Stomach smooth muscle (tissue), 2 donors: Measurements from ENCODE around the gene ARHGAP24.

Experiments used
- H3K27ac ChIP-seq: one replicate; pipeline ENCODE4 v1.7.0; 2013; ENCODE audit warnings: mild to moderate bottlenecking, low read length, inconsistent platforms
- H3K27me3 ChIP-seq, 2 donors: one replicate each; pipeline ENCODE4 v1.7.0; 2013; ENCODE audit warnings: low read length in 2 of 2; ENCODE audit not compliant: insufficient read depth in 2 of 2, control insufficient read depth in 1 of 2
- H3K36me3 ChIP-seq, 2 donors: one replicate each; pipeline ENCODE4 v1.7.0; 2013; ENCODE audit warnings: low read length in 2 of 2; ENCODE audit not compliant: control insufficient read depth in 2 of 2, insufficient read depth in 2 of 2
- H3K4me1 ChIP-seq: one replicate; pipeline ENCODE4 v1.7.0; 2013; ENCODE audit warnings: low read length; ENCODE audit not compliant: control insufficient read depth, insufficient read depth
- H3K4me3 ChIP-seq, 2 donors: one replicate each; pipeline ENCODE4 v1.7.0; 2013; ENCODE audit warnings: low read length in 2 of 2
- H3K9ac ChIP-seq, 2 donors: one replicate each; pipeline ENCODE4 v1.7.0; 2013; ENCODE audit warnings: low read length in 2 of 2, mild to moderate bottlenecking in 1 of 2
- H3K9me3 ChIP-seq, 2 donors: one replicate each; pipeline ENCODE4 v1.7.0; 2013; ENCODE audit warnings: low read length in 2 of 2; ENCODE audit not compliant: control insufficient read depth in 2 of 2
- donor health status: healthy.
- donor health status: Pancreatic carcinoma.

ARHGAP24 gene

GRCh38 chr4:85675076-85676049 is 200.4 kb downstream of the ARHGAP24 start:
- Histone ChIP-seq H3K9me3 (no peaks in the 10 kb centered on the region), H3K27ac (no peak overlapping the region), H3K4me1 (no peaks in the 10 kb centered on the region), H3K9ac (no peak overlapping the region), H3K27me3 (no peaks in the 10 kb centered on the region), H3K4me3 (no peak overlapping the region), H3K36me3 (no peaks in the 10 kb centered on the region)

DNA sequence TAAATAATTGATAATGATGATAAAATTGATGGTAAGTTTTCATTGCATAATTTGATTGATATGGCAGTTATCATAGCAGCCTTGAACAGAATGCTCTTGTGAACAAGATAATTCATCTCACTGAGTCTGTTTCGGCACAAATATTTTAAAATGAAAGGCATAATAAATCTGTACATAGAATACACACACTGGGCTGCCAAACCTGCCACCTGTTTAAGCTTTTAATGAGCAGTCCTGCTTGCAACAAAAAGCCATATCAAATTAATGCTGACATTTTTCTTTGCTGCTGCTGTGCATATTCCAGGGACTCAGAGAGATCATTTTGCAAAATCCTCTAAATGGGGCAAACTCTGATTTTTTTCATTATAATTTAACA is 201.1 kb downstream of the ARHGAP24 start:
- H3K27me3 ChIP-seq = no peaks in the 10 kb centered on the region
- no peaks in the 10 kb centered on the region for H3K4me1 ChIP-seq
- no peak overlapping the region for H3K4me3 ChIP-seq
- no peak overlapping the region for H3K27ac ChIP-seq
- H3K9ac ChIP-seq = no peak overlapping the region
- no peaks in the 10 kb centered on the region for H3K9me3 ChIP-seq
- H3K36me3 ChIP-seq = no peaks in the 10 kb centered on the region

DNA sequence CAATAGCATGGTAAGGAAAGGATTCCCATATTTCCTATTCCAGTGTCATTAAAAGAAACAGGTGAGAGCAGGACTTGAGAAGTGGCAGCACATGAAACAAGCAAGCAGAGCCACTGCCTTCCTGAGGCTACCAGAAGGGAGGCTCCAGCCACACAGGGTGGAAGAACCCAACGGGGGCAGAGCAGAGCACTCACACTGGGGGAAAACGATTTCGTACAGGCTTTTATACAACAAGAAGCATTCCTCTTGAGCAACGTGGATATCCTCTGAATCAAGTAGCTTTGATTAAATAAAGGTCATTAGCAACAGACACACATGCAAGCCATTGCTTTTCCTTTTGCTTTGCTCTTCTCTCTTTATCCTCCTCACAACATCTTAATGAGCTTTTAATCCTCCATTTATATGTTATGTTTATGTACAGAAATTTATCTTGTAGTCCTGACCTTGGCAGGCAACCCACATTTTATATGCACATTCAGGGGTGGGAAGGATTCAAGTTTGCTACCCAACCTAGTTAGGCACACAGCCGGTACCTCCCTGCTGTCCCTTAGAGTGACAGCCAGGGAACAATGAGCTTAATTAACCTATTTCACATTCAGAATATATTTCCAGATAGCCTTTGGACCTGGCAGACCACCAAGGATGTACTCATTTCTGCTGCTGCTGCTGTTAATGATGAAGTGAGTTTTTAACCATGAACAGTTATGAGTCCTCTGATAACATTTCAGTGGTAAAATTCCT is 202.1 kb downstream of the ARHGAP24 start:
- H3K36me3 ChIP-seq = no peaks in the 10 kb centered on the region
- no peak overlapping the region for H3K4me3 ChIP-seq
- no peak overlapping the region for H3K9ac ChIP-seq
- no peaks in the 10 kb centered on the region for H3K4me1 ChIP-seq
- H3K27ac ChIP-seq = no peak overlapping the region
- no peaks in the 10 kb centered on the region for H3K9me3 ChIP-seq
- H3K27me3 ChIP-seq = no peaks in the 10 kb centered on the region

DNA sequence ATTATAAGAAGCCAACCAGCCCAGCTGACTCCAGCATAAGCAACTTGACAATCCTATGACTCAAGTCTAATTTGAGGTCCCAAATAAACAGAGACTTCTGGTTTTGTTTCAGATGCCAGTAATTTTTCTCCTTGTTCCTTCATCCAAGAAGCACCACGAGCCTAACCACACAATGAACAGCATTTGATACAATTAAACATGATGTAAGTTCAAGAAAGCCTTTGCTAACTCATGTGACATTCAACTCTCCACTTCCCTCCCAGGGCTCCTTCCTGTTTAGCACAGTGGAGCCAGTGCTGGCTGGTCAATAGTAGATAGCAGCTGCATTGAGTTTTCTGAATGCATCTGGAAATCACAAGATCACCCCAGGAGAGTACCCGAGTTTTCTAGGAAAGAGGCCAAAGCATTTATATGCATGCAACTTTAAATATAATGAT is 206.3 kb downstream of the ARHGAP24 start:
- no peaks in the 10 kb centered on the region for H3K4me1 ChIP-seq
- no peaks in the 10 kb centered on the region for H3K9me3 ChIP-seq
- no peaks in the 10 kb centered on the region for H3K36me3 ChIP-seq
- H3K27ac ChIP-seq = no peak overlapping the region
- H3K27me3 ChIP-seq = no peaks in the 10 kb centered on the region
- H3K9ac ChIP-seq = no peak overlapping the region
- no peak overlapping the region for H3K4me3 ChIP-seq

DNA sequence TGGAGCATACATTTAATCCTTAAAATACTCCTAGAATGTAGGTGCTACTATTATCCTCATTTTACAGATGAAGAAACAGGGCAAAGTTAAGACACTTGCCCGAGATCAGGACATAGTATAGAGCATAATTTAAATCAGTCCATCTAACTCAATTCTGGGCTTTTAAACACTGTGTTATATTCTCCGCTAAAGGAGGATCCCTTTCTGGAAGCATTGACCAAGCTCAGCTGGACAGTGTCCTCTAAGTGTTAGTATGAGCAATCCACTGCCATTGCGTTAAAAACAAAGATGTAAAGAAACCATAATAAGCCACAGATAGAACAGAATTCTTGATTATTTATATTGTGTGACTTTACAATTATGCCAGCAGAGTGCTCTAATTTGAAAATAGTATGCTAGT is 207.0 kb downstream of the ARHGAP24 start:
- Histone ChIP-seq H3K4me3 (no peak overlapping the region), H3K27ac (no peak overlapping the region), H3K9me3 (no peaks in the 10 kb centered on the region), H3K9ac (no peak overlapping the region), H3K36me3 (no peaks in the 10 kb centered on the region), H3K4me1 (no peaks in the 10 kb centered on the region), H3K27me3 (no peaks in the 10 kb centered on the region)

GRCh38 chr4:85682391-85682790 is 207.4 kb downstream of the ARHGAP24 start:
- H3K4me1 ChIP-seq = no peaks in the 10 kb centered on the region
- H3K36me3 ChIP-seq = no peaks in the 10 kb centered on the region
- H3K9me3 ChIP-seq = no peaks in the 10 kb centered on the region
- no peak overlapping the region for H3K4me3 ChIP-seq
- H3K27ac ChIP-seq = no peak overlapping the region
- H3K9ac ChIP-seq = no peak overlapping the region
- H3K27me3 ChIP-seq = no peaks in the 10 kb centered on the region

- Histone ChIP-seq H3K9me3 (no peaks in the 10 kb centered on the region), H3K4me3 (no peak overlapping the region), H3K27ac (no peak overlapping the region), H3K27me3 (no peaks in the 10 kb centered on the region), H3K9ac (no peak overlapping the region), H3K36me3 (no peaks in the 10 kb centered on the region), H3K4me1 (no peaks in the 10 kb centered on the region)
These were observed 209.7 kb downstream of the ARHGAP24 start for GRCh38 chr4:85684676-85685075.

GRCh38 chr4:85686398-85686797 is 211.4 kb downstream of the ARHGAP24 start:
- Histone ChIP-seq H3K4me1 (no peaks in the 10 kb centered on the region), H3K36me3 (no peaks in the 10 kb centered on the region), H3K27me3 (no peaks in the 10 kb centered on the region), H3K9ac (no peak overlapping the region), H3K4me3 (no peak overlapping the region), H3K9me3 (no peaks in the 10 kb centered on the region), H3K27ac (no peak overlapping the region)

- H3K27ac ChIP-seq = no peak overlapping the region
These were observed 213.2 kb downstream of the ARHGAP24 start for GRCh38 chr4:85688055-85688740.

GRCh38 chr4:85696661-85697060 is 221.7 kb downstream of the ARHGAP24 start:
- H3K36me3 ChIP-seq = no peaks in the 10 kb centered on the region
- H3K9ac ChIP-seq = no peak overlapping the region
- H3K4me3 ChIP-seq = no peak overlapping the region
- H3K27ac ChIP-seq = no peak overlapping the region
- no peaks in the 10 kb centered on the region for H3K9me3 ChIP-seq
- H3K27me3 ChIP-seq = no peaks in the 10 kb centered on the region
- no peaks in the 10 kb centered on the region for H3K4me1 ChIP-seq

More at GRCh38 chr4:85688055-85688740, 213.2 kb downstream of the ARHGAP24 start:
- Histone ChIP-seq H3K9ac (no peak overlapping the region), H3K4me1 (no peaks in the 10 kb centered on the region), H3K27me3 (no peaks in the 10 kb centered on the region), H3K36me3 (no peaks in the 10 kb centered on the region), H3K9me3 (no peaks in the 10 kb centered on the region), H3K4me3 (no peak overlapping the region)
